ENCODE data around the gene ATXN1.

The ATXN1 gene

GRCh38 chr6:16295060-16295459, 466.2 kb downstream of the ATXN1 start:
- Histone ChIP-seq H3K4me3 (IDR thresholded peaks at IDR 0.05; ENCODE audit: insufficient read depth, low read depth, low read length) (no peak overlapping the region), H3K27me3 (ENCODE audit: insufficient read depth, low read depth) (no peaks in the 10 kb centered on the region), H3K36me3 (ENCODE audit: insufficient read depth) (no peaks in the 10 kb centered on the region), H4K20me1 (ENCODE audit: insufficient read depth) (no peaks in the 10 kb centered on the region), H3K4me2 (no peak overlapping the region), H3K27ac (no peak overlapping the region), H2AFZ (ENCODE audit: low read depth) (no peak overlapping the region), H3K79me2 (ENCODE audit: insufficient read depth, low read depth) (no peaks in the 10 kb centered on the region), H3K4me1 (ENCODE audit: low read depth, poor library complexity, severe bottlenecking) (no peaks in the 10 kb centered on the region), H3K9ac (no peak overlapping the region)
- TF ChIP-seq, protein P1, sequence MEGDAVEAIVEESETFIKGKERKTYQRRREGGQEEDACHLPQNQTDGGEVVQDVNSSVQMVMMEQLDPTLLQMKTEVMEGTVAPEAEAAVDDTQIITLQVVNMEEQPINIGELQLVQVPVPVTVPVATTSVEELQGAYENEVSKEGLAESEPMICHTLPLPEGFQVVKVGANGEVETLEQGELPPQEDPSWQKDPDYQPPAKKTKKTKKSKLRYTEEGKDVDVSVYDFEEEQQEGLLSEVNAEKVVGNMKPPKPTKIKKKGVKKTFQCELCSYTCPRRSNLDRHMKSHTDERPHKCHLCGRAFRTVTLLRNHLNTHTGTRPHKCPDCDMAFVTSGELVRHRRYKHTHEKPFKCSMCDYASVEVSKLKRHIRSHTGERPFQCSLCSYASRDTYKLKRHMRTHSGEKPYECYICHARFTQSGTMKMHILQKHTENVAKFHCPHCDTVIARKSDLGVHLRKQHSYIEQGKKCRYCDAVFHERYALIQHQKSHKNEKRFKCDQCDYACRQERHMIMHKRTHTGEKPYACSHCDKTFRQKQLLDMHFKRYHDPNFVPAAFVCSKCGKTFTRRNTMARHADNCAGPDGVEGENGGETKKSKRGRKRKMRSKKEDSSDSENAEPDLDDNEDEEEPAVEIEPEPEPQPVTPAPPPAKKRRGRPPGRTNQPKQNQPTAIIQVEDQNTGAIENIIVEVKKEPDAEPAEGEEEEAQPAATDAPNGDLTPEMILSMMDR (conservative IDR thresholded peaks at IDR 0.05; ENCODE audit: low read depth, low read length), result no peak

DNA sequence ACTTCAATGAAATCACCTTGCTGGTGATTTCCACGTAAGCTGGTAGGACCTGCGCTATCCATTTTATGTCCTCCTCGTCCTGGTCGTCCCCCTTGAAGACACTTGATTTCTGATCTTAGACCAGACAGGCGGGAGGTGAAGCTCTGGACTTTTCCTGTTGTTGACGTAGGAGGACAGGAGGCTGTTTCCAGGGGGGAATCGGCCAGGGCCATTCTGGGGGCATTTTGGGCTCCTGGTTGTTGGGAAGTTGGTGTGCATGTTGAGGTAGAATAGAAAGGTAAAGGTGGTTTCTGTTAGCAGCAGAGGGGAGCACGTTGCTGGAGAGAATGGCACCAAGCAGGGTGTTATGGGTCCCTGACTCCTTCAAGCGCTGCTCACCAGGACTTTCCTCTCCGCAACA, 466.9 kb downstream of the ATXN1 start:
- H3K79me2 ChIP-seq (ENCODE audit: insufficient read depth, low read depth), result no peaks in the 10 kb centered on the region
- H3K27me3 ChIP-seq (ENCODE audit: insufficient read depth, low read depth), result no peaks in the 10 kb centered on the region
- H4K20me1 ChIP-seq (ENCODE audit: insufficient read depth), result no peaks in the 10 kb centered on the region
- TF ChIP-seq, protein P1 (conservative IDR thresholded peaks at IDR 0.05; ENCODE audit: low read depth, low read length), result no peak
- no peak overlapping the region for H3K27ac ChIP-seq
- H3K36me3 ChIP-seq (ENCODE audit: insufficient read depth), result no peaks in the 10 kb centered on the region
- no peaks in the 10 kb centered on the region for H3K4me1 ChIP-seq (ENCODE audit: low read depth, poor library complexity, severe bottlenecking)
- no peak overlapping the region for H2AFZ ChIP-seq (ENCODE audit: low read depth)
- H3K4me2 ChIP-seq, result no peak overlapping the region
- H3K9ac ChIP-seq, result no peak overlapping the region
- no peak overlapping the region for H3K4me3 ChIP-seq (IDR thresholded peaks at IDR 0.05; ENCODE audit: insufficient read depth, low read depth, low read length)

GRCh38 chr6:16292942-16293341, 468.3 kb downstream of the ATXN1 start:
- Histone ChIP-seq H3K36me3 (ENCODE audit: insufficient read depth) (no peaks in the 10 kb centered on the region), H2AFZ (ENCODE audit: low read depth) (no peak overlapping the region), H3K4me2 (no peak overlapping the region), H3K27ac (no peak overlapping the region), H3K79me2 (ENCODE audit: insufficient read depth, low read depth) (no peaks in the 10 kb centered on the region), H3K4me3 (IDR thresholded peaks at IDR 0.05; ENCODE audit: insufficient read depth, low read depth, low read length) (no peak overlapping the region), H3K27me3 (ENCODE audit: insufficient read depth, low read depth) (no peaks in the 10 kb centered on the region), H3K4me1 (ENCODE audit: low read depth, poor library complexity, severe bottlenecking) (no peaks in the 10 kb centered on the region), H3K9ac (no peak overlapping the region), H4K20me1 (ENCODE audit: insufficient read depth) (no peaks in the 10 kb centered on the region)
- TF ChIP-seq, protein P1 (conservative IDR thresholded peaks at IDR 0.05; ENCODE audit: low read depth, low read length), result no peak

GRCh38 chr6:16292432-16292831, 468.8 kb downstream of the ATXN1 start:
- TF ChIP-seq, protein P1 (conservative IDR thresholded peaks at IDR 0.05; ENCODE audit: low read depth, low read length), result no peak
- Histone ChIP-seq H3K79me2 (ENCODE audit: insufficient read depth, low read depth) (no peaks in the 10 kb centered on the region), H3K9ac (no peak overlapping the region), H2AFZ (ENCODE audit: low read depth) (no peak overlapping the region), H3K4me3 (IDR thresholded peaks at IDR 0.05; ENCODE audit: insufficient read depth, low read depth, low read length) (no peak overlapping the region), H3K36me3 (ENCODE audit: insufficient read depth) (no peaks in the 10 kb centered on the region), H3K27me3 (ENCODE audit: insufficient read depth, low read depth) (no peaks in the 10 kb centered on the region), H4K20me1 (ENCODE audit: insufficient read depth) (no peaks in the 10 kb centered on the region), H3K4me1 (ENCODE audit: low read depth, poor library complexity, severe bottlenecking) (no peaks in the 10 kb centered on the region), H3K4me2 (no peak overlapping the region), H3K27ac (no peak overlapping the region)

Measured in KMS-11 (cell line).